Stomach (tissue), 4 donors: ENCODE results near the gene GPC6.

Source experiments
- EP300 ChIP-seq: sonication (generic); formaldehyde crosslinking; IDR thresholded peaks from one replicate; pipeline ENCODE4 v1.6.1; 2017; ENCODE audit warnings: antibody characterized with exemption
- POLR2A ChIP-seq, 4 donors: fragments of 450-650 bp; IDR thresholded peaks; one replicate each; pipeline ENCODE4 v1.6.1; 2016; ENCODE audit warnings: antibody characterized with exemption in 4 of 4, control low read depth in 2 of 4, mild to moderate bottlenecking in 1 of 4, moderate library complexity in 1 of 4
- POLR2AphosphoS5 ChIP-seq, 3 donors: sonication (generic); formaldehyde crosslinking; IDR thresholded peaks; one replicate each; pipeline ENCODE4 v1.6.1; 2016; ENCODE audit warnings: antibody characterized with exemption in 3 of 3
- TF ChIP-seq, protein P1 (sequence below), 7 experiments: fragments of 450-650 bp in 4 of 7; fragments of 200-600 bp in 3 of 7; sonication (generic) in 3 of 7; IDR thresholded peaks; one replicate each; pipeline ENCODE4 v1.5.1; 2016 to 2019; ENCODE audit warnings: antibody characterized with exemption in 7 of 7, control low read depth in 2 of 7, mild to moderate bottlenecking in 1 of 7

DNA sequence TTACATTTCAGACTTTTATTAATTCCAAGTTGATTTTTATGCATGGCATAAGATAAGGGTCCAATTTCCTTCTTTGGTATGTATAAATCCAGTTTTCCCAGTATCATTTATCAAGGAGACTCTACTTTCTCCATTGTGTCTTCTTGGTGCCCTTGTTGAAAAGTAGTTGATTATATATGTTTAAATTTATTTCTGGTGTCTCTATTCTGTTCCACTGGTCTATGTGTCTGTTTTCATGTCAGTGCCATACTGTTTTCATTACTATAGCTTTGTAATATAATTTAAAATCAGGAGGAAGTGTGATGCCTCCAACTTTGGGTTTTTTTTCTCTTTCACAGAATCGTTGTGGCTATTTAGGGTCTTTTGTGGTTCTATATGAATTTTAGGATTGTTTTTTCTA lies 1019.9 kb downstream of the GPC6 start:
- no peak for TF ChIP-seq POLR2AphosphoS5 (IDR thresholded peaks at IDR 0.05)
- TF ChIP-seq, protein P1, sequence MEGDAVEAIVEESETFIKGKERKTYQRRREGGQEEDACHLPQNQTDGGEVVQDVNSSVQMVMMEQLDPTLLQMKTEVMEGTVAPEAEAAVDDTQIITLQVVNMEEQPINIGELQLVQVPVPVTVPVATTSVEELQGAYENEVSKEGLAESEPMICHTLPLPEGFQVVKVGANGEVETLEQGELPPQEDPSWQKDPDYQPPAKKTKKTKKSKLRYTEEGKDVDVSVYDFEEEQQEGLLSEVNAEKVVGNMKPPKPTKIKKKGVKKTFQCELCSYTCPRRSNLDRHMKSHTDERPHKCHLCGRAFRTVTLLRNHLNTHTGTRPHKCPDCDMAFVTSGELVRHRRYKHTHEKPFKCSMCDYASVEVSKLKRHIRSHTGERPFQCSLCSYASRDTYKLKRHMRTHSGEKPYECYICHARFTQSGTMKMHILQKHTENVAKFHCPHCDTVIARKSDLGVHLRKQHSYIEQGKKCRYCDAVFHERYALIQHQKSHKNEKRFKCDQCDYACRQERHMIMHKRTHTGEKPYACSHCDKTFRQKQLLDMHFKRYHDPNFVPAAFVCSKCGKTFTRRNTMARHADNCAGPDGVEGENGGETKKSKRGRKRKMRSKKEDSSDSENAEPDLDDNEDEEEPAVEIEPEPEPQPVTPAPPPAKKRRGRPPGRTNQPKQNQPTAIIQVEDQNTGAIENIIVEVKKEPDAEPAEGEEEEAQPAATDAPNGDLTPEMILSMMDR (IDR thresholded peaks at IDR 0.05): no peak
- TF ChIP-seq EP300: no peak
- TF ChIP-seq POLR2A (IDR thresholded peaks at IDR 0.05): no peak
